HUES48 (cell line): ENCODE results near the gene SMURF2.
"Not testable (repeated sequence)": the region's sequence is repeated elsewhere in the genome, so short reads cannot be mapped to it uniquely, and the experiment has no call there.

Source experiments
- H3K27ac ChIP-seq: one replicate; pipeline ENCODE4 v1.7.0; 2013; ENCODE audit warnings: low read depth, low read length, inconsistent platforms
- H3K27me3 ChIP-seq: 2 replicates; pipeline ENCODE4 v1.6.1; 2013; ENCODE audit warnings: mild to moderate bottlenecking, low read length; ENCODE audit not compliant: control insufficient read depth, insufficient read depth
- H3K36me3 ChIP-seq: 2 replicates; pipeline ENCODE4 v1.6.1; 2013; ENCODE audit warnings: low read length; ENCODE audit not compliant: control insufficient read depth, insufficient read depth
- H3K4me1 ChIP-seq: 2 replicates; pipeline ENCODE4 v1.6.1; 2013; ENCODE audit warnings: mild to moderate bottlenecking, low read length; ENCODE audit not compliant: control insufficient read depth, insufficient read depth
- H3K4me3 ChIP-seq: 2 replicates; pipeline ENCODE4 v1.5.1; 2013; ENCODE audit warnings: mild to moderate bottlenecking, low read depth, low read length
- H3K9ac ChIP-seq: 2 replicates; pipeline ENCODE4 v1.6.1; 2013; ENCODE audit warnings: mild to moderate bottlenecking, low read depth, low read length, moderate library complexity
- H3K9me3 ChIP-seq: 2 replicates; pipeline ENCODE4 v1.6.1; 2013; ENCODE audit warnings: low read length; ENCODE audit not compliant: control insufficient read depth, insufficient read depth

SMURF2 gene

DNA sequence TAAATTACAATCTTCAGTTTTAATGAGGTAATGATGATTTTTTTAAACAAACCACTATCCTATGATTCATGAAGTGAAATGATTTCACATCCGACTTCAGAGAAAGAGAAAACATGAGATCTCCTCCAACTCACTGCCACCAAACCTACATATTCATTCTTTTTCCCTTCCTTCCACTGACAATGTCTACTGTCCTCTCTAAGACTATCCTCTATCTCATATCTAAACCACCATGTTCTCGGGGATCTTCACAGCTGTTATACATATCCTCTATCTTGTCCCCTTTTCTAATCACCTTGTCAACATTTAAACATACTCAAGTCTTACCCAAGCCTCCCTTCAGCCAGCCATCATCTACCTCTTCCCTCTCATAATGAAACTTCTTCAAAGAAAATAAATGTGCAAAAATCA lies 53.5 kb downstream of the SMURF2 start:
- Histone ChIP-seq H3K4me1 (no peaks in the 10 kb centered on the region), H3K9me3 (no peaks in the 10 kb centered on the region), H3K27me3 (no peaks in the 10 kb centered on the region), H3K4me3 (no peak overlapping the region), H3K27ac (no peak overlapping the region), H3K36me3 (no peaks in the 10 kb centered on the region), H3K9ac (no peak overlapping the region)

DNA sequence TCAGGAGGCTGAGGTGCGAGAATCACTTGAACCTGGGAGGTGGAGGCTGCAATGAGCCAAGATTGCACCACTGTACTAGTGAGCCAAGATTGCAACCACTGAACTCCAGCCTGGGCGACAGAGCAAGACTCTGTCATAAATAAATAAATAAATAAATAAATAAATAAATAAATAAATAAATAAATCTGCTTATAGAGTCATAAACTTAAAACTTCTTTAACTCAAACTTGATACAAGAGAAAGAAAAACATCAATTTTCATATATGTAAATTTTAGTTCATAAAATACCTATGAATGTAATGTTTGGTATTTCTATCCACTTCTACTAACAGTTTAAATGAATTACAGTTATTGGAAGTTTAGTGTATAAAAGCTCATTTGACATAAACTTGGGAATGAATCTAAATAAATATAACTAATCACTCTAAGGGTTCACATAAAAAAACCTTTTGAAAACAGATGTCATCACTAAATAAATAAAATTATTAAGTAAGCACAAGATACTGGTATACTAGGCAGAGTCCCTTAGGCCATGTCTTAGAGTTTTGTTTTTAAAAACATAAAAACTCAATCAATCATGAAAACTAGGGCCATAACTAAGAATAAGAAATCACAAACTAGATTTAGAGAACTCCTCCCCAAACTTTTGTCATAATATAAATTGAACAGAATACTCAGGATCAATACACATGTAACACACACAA lies 54.1 kb downstream of the SMURF2 start:
- no peak overlapping the region for H3K27ac ChIP-seq
- H3K4me1 ChIP-seq = no peaks in the 10 kb centered on the region
- H3K4me3 ChIP-seq = no peak overlapping the region
- H3K9ac ChIP-seq = no peak overlapping the region
- H3K9me3 ChIP-seq = no peaks in the 10 kb centered on the region
- no peaks in the 10 kb centered on the region for H3K36me3 ChIP-seq
- H3K27me3 ChIP-seq = no peaks in the 10 kb centered on the region

DNA sequence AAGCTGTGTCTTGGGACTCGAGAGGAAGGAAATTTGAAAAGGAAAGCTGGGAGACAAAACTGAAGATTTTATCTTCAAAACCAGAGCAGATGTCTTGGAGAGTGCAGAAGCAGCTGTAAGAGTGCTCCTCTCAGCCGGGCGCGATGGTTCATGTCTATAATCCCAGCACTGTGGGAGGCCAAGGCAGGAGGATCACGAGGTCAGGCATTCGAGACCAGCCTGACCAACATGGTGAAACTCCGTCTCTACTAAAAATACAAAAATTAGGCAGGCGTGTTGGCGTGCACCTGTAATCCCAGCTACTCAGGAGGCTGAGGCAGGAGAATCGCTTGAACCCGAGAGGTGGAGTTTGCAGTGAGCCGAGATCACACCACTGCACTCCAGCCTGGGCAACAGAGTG lies 57.6 kb downstream of the SMURF2 start:
- H3K9me3 ChIP-seq, H3K36me3 ChIP-seq, H3K4me3 ChIP-seq, H3K9ac ChIP-seq, H3K27me3 ChIP-seq, H3K27ac ChIP-seq, H3K4me1 ChIP-seq: not testable (repeated sequence)

DNA sequence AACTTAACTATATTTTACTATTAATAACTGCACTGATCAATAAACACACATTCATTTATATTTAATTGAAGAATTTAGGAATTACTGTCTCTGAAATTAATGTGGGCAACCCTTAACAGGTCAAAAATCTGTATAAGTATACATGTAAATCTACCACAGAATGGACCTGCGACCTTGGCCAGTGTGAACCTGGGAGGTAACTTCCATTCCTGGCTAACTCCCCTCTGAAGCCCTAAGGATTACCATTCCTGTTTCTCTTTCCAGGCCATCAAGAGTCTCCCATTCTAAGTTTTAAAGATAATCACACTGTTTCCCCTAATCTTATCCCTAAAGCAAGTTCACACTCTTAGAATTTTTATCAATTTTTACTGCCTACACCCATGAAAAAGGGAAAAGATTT lies 58.1 kb downstream of the SMURF2 start:
- Histone ChIP-seq H3K4me1 (no peaks in the 10 kb centered on the region), H3K9ac (no peak overlapping the region), H3K9me3 (no peaks in the 10 kb centered on the region), H3K27ac (no peak overlapping the region), H3K36me3 (no peaks in the 10 kb centered on the region), H3K4me3 (no peak overlapping the region), H3K27me3 (no peaks in the 10 kb centered on the region)

DNA sequence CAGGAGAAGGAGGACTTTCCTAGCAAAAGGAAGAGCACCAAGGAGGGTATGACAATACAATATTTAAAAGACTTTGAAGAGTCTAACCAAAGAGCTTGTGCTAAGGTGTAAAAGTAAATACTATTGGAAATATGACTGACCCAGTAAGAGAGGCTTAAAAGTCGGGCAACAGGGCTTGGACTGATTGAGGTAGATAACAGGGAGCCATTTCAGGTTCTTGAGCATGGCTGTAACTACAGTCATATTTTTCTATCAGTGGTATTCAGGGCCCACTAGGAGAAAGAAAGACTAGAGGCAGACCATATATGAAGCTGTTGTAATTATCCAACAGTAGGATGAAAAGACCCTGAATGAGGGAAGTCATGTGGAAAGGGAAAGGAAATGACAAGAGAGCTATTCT lies 62.3 kb downstream of the SMURF2 start:
- no peaks in the 10 kb centered on the region for H3K27me3 ChIP-seq
- no peak overlapping the region for H3K9ac ChIP-seq
- no peak overlapping the region for H3K27ac ChIP-seq
- no peaks in the 10 kb centered on the region for H3K4me1 ChIP-seq
- H3K36me3 ChIP-seq = peaks cover 8% of the 10 kb centered on the region; the same call in 1 of the 2 replicates
- no peaks in the 10 kb centered on the region for H3K9me3 ChIP-seq
- no peak overlapping the region for H3K4me3 ChIP-seq

DNA sequence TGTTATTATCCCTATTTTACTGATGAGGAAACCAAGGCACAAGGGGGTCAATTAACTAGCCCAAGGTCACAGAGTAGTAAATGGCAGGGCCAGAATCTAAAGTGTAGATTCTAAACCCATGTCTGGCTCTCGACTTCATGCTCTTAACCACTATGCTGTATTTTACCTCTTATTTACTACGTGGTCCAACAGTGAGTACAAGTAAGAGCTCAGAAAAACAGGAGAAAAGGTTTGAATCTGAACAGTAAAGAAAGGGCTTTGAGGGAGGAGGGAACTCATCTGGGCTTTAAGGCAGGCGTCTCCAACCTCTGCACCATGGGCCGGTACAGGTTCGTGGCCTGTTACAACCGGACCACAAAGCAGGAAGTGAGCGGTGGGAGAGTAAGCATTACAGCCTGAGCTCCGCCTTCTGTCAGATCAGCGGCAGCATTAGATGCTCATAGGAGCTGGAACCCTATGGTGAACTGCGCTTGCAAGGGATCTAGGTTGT lies 62.9 kb downstream of the SMURF2 start:
- Histone ChIP-seq H3K4me3 (no peak overlapping the region), H3K9ac (no peak overlapping the region), H3K27ac (no peak overlapping the region)

DNA sequence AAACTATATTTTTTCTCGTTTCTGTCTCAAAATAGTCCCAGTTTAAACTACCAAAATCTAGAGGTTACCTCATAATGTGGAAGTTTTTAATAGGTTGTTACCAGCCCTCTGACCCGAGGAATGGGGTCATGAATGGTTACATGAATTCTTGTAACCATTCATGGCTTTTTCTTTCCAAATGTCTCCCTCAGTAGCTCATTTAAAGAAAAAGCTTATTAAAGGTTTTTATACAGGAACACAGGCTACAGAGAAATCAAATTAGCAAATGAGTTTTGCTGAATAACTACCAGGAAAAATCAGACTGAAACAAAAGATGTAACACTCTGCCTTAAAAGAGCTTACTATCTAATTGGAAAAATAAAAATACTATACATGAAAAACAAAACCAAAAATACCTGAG lies 63.4 kb downstream of the SMURF2 start:
- H3K9ac ChIP-seq = no peak overlapping the region
- no peaks in the 10 kb centered on the region for H3K9me3 ChIP-seq
- no peaks in the 10 kb centered on the region for H3K27me3 ChIP-seq
- H3K27ac ChIP-seq = no peak overlapping the region
- no peak overlapping the region for H3K4me3 ChIP-seq
- peaks cover 3% of the 10 kb centered on the region; the same call in 1 of the 2 replicates for H3K4me1 ChIP-seq
- peaks cover 8% of the 10 kb centered on the region; the same call in 1 of the 2 replicates for H3K36me3 ChIP-seq

More for the DNA sequence above, 62.9 kb downstream of the SMURF2 start:
- Histone ChIP-seq H3K9me3 (no peaks in the 10 kb centered on the region), H3K4me1 (peaks cover under 1% of the 10 kb centered on the region; the same call in 1 of the 2 replicates), H3K27me3 (no peaks in the 10 kb centered on the region), H3K36me3 (peaks cover 8% of the 10 kb centered on the region; the same call in 1 of the 2 replicates)

DNA sequence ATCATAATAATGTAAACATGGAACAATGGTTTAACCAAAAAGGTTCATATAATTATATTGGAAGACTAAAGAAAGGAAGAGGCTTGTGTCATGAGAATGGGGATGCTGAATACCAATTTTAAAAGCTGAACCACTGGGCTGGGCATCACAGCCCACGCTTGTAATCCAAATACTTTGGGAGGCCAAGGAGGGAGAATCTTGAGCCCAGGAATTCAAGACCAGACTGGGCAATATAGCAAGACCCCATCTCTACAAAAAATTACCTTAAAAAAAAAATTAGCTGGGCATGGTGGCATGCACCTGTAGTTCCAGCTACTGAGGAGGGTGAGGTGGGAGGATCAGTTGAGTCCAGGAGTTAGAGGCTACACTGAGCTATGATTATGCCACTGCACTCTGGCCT lies 65.1 kb downstream of the SMURF2 start:
- no peak overlapping the region for H3K27ac ChIP-seq
- H3K27me3 ChIP-seq = no peaks in the 10 kb centered on the region
- H3K4me3 ChIP-seq = no peak overlapping the region
- H3K9ac ChIP-seq = no peak overlapping the region
- H3K4me1 ChIP-seq = peaks cover 3% of the 10 kb centered on the region; the same call in 1 of the 2 replicates
- H3K36me3 ChIP-seq = peaks cover 19% of the 10 kb centered on the region
- H3K9me3 ChIP-seq = no peaks in the 10 kb centered on the region

DNA sequence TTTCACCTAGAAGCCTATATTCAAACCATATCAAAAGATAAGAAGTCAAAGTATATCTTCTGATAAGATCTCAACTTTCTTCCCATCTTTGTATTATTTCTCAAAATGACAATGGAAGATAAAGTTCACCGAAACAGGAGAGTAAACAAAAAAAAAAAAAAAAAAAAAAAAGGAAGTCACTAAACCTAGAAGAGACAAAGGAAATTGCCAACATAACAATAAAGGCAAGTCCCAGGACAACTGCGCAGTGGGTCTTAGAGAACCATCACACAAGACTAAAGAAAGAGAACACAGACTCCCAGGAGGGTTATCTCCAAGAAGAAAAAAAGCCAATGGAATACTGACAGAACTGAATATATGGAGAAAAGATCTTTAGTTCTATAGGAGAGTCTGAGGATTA lies 65.7 kb downstream of the SMURF2 start:
- H3K9me3 ChIP-seq = no peaks in the 10 kb centered on the region
- no peak overlapping the region for H3K27ac ChIP-seq
- no peaks in the 10 kb centered on the region for H3K27me3 ChIP-seq
- H3K4me3 ChIP-seq = no peak overlapping the region
- H3K36me3 ChIP-seq = peaks cover 24% of the 10 kb centered on the region
- peaks cover 3% of the 10 kb centered on the region; the same call in 1 of the 2 replicates for H3K4me1 ChIP-seq
- H3K9ac ChIP-seq = no peak overlapping the region

DNA sequence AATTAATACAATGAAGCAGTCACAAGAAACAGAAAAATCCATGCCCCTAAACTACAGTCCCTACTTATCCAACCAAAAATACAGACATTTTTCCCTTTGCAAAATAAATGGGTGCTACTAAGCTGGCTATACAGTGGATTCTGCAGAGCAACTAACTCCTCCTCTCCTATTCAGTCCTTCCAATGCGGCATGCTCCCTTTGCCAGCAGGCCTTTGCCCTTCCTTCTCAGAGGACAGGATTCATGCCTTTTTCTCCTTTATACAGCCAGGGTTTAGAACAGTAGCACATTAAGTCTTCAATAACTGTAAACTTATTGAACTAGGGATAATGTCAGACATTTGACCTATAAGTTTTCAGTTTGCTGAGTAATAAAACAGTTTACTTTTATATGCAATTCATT lies 70.2 kb downstream of the SMURF2 start:
- Histone ChIP-seq H3K9me3 (no peaks in the 10 kb centered on the region), H3K4me3 (no peak overlapping the region), H3K9ac (no peak overlapping the region), H3K36me3 (peaks cover 30% of the 10 kb centered on the region), H3K27me3 (no peaks in the 10 kb centered on the region), H3K4me1 (peaks cover 10% of the 10 kb centered on the region; the same call in 1 of the 2 replicates), H3K27ac (no peak overlapping the region)

DNA sequence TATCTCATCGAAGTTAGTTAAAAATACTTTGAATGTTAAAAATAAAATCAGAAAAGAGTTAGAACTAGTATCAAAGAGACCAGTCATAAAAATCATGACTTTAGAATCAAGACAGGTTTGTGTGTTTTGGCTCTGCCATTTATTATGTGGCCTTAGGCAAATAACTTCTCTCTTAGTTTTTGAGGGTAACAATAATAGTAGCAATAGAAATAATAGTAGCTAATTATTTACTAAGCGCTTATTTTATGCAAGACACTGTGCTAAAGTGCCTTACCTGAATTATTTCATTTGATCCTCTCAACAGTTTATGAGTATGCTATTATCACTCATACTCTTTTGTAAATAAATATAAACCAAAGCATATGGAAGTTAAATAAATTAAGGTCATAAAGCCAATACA lies 77.0 kb downstream of the SMURF2 start:
- no peaks in the 10 kb centered on the region for H3K9me3 ChIP-seq
- H3K4me3 ChIP-seq = no peak overlapping the region
- H3K9ac ChIP-seq = no peak overlapping the region
- no peaks in the 10 kb centered on the region for H3K27me3 ChIP-seq
- peaks cover 13% of the 10 kb centered on the region; the same call in 1 of the 2 replicates for H3K4me1 ChIP-seq
- H3K27ac ChIP-seq = no peak overlapping the region
- peaks cover 22% of the 10 kb centered on the region for H3K36me3 ChIP-seq
